A549 (cell line): Measurements from ENCODE around the gene VGLL3. TPM values are rescaled to one million over a fixed set of nuclear protein-coding genes. Genes with fewer than 3 reads are reported as not detected.

Experiments used
- ATAC-seq, 2 experiments: fragments of 200-7000 bp in 1 of 2; fragments of >200 bp in 1 of 2; cut with Nextera tagmentation in 1 of 2; cut with Tn5 transposase in 1 of 2; 3 replicates each; pipeline versions ENCODE4 v1.8.0 to v1.9.1; 2018 to 2020; ENCODE audit warnings: mild to moderate bottlenecking in 1 of 2, moderate library complexity in 1 of 2
- CTCF ChIA-PET: fragments of 300-600 bp; sonication (Branson Sonifier 250); formaldehyde crosslinking; extraction: SDS; loops from one replicate; lab custom pipeline; 2021; ENCODE audit warnings: antibody characterized with exemption, inconsistent platforms; lab: Yijun Ruan, JAX
- POLR2A ChIA-PET: fragments of 350-600 bp; formaldehyde crosslinking; extraction: SDS; loops from one replicate; lab custom pipeline; 2021; ENCODE audit warnings: antibody characterized with exemption, inconsistent platforms; lab: Yijun Ruan, JAX
- DNase-seq, 2 experiments: peaks; one replicate each; pipeline versions ENCODE4 v3.0.0 to v3.0.0-alpha.2; 2011 to 2016; ENCODE audit warnings: low read depth in 1 of 2, low spot score in 1 of 2
- FAIRE-seq: peaks from 2 replicates; lab custom pipeline; 2011; peaks lifted over from hg19 to GRCh38; lab: Jason Lieb, UNC
- H3K27ac ChIP-seq, 2 experiments: fragments of >200 bp; sonication (Bioruptor Twin); formaldehyde crosslinking; 3 replicates each; pipeline ENCODE4 v1.5.1; 2016 to 2017
- H3K4me1 ChIP-seq: fragments of >200 bp; sonication (Bioruptor Twin); formaldehyde crosslinking; 3 replicates; pipeline ENCODE4 v1.6.1; 2016
- H3K4me2 ChIP-seq: fragments of >200 bp; sonication (Bioruptor Twin); formaldehyde crosslinking; 3 replicates; pipeline ENCODE4 v1.6.1; 2016
- H3K4me3 ChIP-seq: fragments of >200 bp; sonication (Bioruptor Twin); formaldehyde crosslinking; 3 replicates; pipeline ENCODE4 v1.5.1; 2016
- H3K9me3 ChIP-seq: fragments of >200 bp; sonication (Bioruptor Twin); formaldehyde crosslinking; 3 replicates; pipeline ENCODE4 v1.6.1; 2016
- CBX2 ChIP-seq: fragments of 200-600 bp; sonication (generic); IDR thresholded peaks from 2 replicates; pipeline ENCODE4 v1.6.1; 2016; ENCODE audit warnings: low read depth, mild to moderate bottlenecking, borderline replicate concordance
- CBX8 ChIP-seq: fragments of 200-600 bp; sonication (generic); IDR thresholded peaks from 2 replicates; pipeline ENCODE4 v1.6.1; 2016
- CHD2 ChIP-seq: fragments of 150-350 bp; IDR thresholded peaks from 2 replicates; pipeline ENCODE4 v1.6.1; 2014; ENCODE audit warnings: low read length; ENCODE audit not compliant: partially characterized antibody
- EHMT2 ChIP-seq: fragments of 200-600 bp; sonication (generic); IDR thresholded peaks from 2 replicates; pipeline ENCODE4 v1.6.1; 2016; ENCODE audit warnings: antibody characterized with exemption, low read depth, mild to moderate bottlenecking, moderate library complexity
- GATA3 ChIP-seq: IDR thresholded peaks from 2 replicates; pipeline ENCODE4 v1.6.1; 2012; ENCODE audit warnings: borderline replicate concordance
- HEYL ChIP-seq: fragments of 250-450 bp; sonication (Bioruptor Pico); IDR thresholded peaks from 2 replicates; pipeline ENCODE4 v1.8.0; 2021; ENCODE audit warnings: mild to moderate bottlenecking, moderate library complexity
- HOXB13 ChIP-seq: fragments of 250-450 bp; sonication (Bioruptor Pico); IDR thresholded peaks from 2 replicates; pipeline ENCODE4 v1.5.0; 2020; ENCODE audit warnings: low read depth, mild to moderate bottlenecking, moderate library complexity
- HOXB5 ChIP-seq: fragments of 250-450 bp; sonication (Bioruptor Pico); IDR thresholded peaks from 2 replicates; pipeline ENCODE4 v1.5.0; 2020; ENCODE audit warnings: mild to moderate bottlenecking, moderate library complexity
- MAFK ChIP-seq: fragments of 450-650 bp; IDR thresholded peaks from 2 replicates; pipeline ENCODE4 v1.6.1; 2014; ENCODE audit not compliant: partially characterized antibody
- NPAS2 ChIP-seq: fragments of 250-450 bp; sonication (Bioruptor Pico); IDR thresholded peaks from 2 replicates; pipeline ENCODE4 v1.8.0; 2022; ENCODE audit warnings: mild to moderate bottlenecking, moderate library complexity, borderline replicate concordance
- RARB ChIP-seq: fragments of 250-450 bp; sonication (Bioruptor Pico); IDR thresholded peaks from 2 replicates; pipeline ENCODE4 v1.8.0; 2021; ENCODE audit warnings: mild to moderate bottlenecking, moderate library complexity
- SREBF2 ChIP-seq: fragments of 450-650 bp; IDR thresholded peaks from 2 replicates; pipeline ENCODE4 v1.6.1; 2014; ENCODE audit warnings: mild to moderate bottlenecking, moderate library complexity
- WGBS: methylation state at CpG from one replicate; pipeline ENCODE4 v1.1.6; 2017; ENCODE audit errors: missing lambda C conversion rate; 5-methylcytosine and 5-hydroxymethylcytosine counted together
- polyA plus RNA-seq, 4 experiments: library from polyadenylated mRNA; depleted of rRNA in 3 of 4; stranded (reverse); fragments of >200 nt; fragmentation: RNase III in 1 of 4; extraction: RNeasy Plus Mini Kit Qiagen cat#74134 plus additional on column Dnase treatment in 1 of 4; gene quantifications; 2 replicates in 3 of 4; 3 replicates in 1 of 4; pipeline ENCODE4 v1.2.3, GENCODE V29; 2011 to 2017
- TF ChIP-seq, protein P1 (sequence below): fragments of 450-650 bp; IDR thresholded peaks from 2 replicates; pipeline ENCODE4 v1.6.1; 2014; ENCODE audit warnings: antibody characterized with exemption
- TF ChIP-seq, protein P2 (sequence below): fragments of >200 bp; sonication (Bioruptor Twin); formaldehyde crosslinking; IDR thresholded peaks from 3 replicates; pipeline ENCODE4 v1.5.1; 2016
- TF ChIP-seq, protein P3 (sequence below): fragments of >200 bp; sonication (Bioruptor Twin); formaldehyde crosslinking; IDR thresholded peaks from 2 replicates; pipeline ENCODE4 v1.6.1; 2016
- TF ChIP-seq, protein P4 (sequence below): fragments of 250-450 bp; sonication (Bioruptor Pico); IDR thresholded peaks from 2 replicates; pipeline ENCODE4 v1.5.0; 2021; ENCODE audit warnings: mild to moderate bottlenecking, moderate library complexity, borderline replicate concordance
- TF ChIP-seq, protein P5 (sequence below): fragments of 200-600 bp; sonication (generic); IDR thresholded peaks from 2 replicates; pipeline ENCODE4 v1.6.1; 2016; ENCODE audit warnings: antibody characterized with exemption, mild to moderate bottlenecking, moderate library complexity
- TF ChIP-seq, protein P6 (sequence below): fragments of 250-450 bp; sonication (Bioruptor Pico); IDR thresholded peaks from 2 replicates; pipeline ENCODE4 v1.5.0; 2020; ENCODE audit warnings: low read depth, mild to moderate bottlenecking, moderate library complexity

The VGLL3 gene
- polyA plus RNA-seq, 2 of the 4 experiments (the other 2 are of a cell fraction) = 4.3 to 13.0 TPM

DNA sequence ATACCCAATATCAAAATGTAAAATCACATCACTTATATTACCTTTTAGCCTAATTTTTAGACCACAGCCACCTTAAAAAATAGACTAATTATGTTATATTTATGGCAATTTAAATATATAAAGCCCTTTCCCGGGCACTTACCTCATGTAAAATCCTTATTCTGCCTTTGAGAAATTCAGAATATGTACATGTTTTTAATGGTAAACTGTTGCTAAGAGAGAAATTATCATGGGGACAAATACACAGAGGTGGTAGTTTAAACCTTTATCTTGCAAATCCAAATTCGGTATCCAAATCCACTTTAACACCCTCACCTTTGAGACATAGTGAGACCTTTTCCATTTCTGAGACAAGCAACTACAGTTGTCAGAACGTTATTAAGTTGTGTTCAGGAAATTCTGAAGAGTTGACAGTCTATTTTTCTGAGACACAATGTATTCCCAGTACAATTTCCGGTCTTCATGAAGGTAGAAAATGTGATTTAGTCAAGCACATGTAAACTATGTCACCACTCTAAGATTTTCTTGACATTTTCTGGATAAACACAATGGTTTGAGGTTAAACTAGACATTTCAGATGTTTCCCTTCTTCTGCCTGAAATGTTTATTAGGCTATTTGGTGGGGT lies 10.6 kb upstream of the VGLL3 start:
- no peak overlapping the region for H3K4me3 ChIP-seq
- CTCF ChIA-PET = no interaction called here
- H3K4me1 ChIP-seq = peaks cover 3% of the 10 kb centered on the region
- no peak for ATAC-seq
- no peaks in the 10 kb centered on the region for H3K9me3 ChIP-seq
- H3K27ac ChIP-seq = no peak overlapping the region; a peak in 1 of 6 replicates
- POLR2A ChIA-PET = no interaction called here
- H3K4me2 ChIP-seq = no peak overlapping the region
- no peak for DNase-seq
- no peak for TF ChIP-seq MAFK
- TF ChIP-seq, protein P1, sequence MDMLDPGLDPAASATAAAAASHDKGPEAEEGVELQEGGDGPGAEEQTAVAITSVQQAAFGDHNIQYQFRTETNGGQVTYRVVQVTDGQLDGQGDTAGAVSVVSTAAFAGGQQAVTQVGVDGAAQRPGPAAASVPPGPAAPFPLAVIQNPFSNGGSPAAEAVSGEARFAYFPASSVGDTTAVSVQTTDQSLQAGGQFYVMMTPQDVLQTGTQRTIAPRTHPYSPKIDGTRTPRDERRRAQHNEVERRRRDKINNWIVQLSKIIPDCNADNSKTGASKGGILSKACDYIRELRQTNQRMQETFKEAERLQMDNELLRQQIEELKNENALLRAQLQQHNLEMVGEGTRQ = no peak
- TF ChIP-seq HOXB5 = no peak
- TF ChIP-seq CHD2 = no peak
- TF ChIP-seq, protein P2, sequence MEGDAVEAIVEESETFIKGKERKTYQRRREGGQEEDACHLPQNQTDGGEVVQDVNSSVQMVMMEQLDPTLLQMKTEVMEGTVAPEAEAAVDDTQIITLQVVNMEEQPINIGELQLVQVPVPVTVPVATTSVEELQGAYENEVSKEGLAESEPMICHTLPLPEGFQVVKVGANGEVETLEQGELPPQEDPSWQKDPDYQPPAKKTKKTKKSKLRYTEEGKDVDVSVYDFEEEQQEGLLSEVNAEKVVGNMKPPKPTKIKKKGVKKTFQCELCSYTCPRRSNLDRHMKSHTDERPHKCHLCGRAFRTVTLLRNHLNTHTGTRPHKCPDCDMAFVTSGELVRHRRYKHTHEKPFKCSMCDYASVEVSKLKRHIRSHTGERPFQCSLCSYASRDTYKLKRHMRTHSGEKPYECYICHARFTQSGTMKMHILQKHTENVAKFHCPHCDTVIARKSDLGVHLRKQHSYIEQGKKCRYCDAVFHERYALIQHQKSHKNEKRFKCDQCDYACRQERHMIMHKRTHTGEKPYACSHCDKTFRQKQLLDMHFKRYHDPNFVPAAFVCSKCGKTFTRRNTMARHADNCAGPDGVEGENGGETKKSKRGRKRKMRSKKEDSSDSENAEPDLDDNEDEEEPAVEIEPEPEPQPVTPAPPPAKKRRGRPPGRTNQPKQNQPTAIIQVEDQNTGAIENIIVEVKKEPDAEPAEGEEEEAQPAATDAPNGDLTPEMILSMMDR = no peak
- TF ChIP-seq HEYL = no peak
- no peak for TF ChIP-seq HOXB13 (CRISPR knock-in tag)
- TF ChIP-seq SREBF2 = no peak
- no peak for TF ChIP-seq NPAS2 (CRISPR knock-in tag)
- TF ChIP-seq, protein P3, sequence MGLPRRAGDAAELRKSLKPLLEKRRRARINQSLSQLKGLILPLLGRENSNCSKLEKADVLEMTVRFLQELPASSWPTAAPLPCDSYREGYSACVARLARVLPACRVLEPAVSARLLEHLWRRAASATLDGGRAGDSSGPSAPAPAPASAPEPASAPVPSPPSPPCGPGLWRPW = no peak
- TF ChIP-seq CBX8 = no peak
- no peak for TF ChIP-seq EHMT2
- TF ChIP-seq CBX2 = no peak
- TF ChIP-seq, protein P4, sequence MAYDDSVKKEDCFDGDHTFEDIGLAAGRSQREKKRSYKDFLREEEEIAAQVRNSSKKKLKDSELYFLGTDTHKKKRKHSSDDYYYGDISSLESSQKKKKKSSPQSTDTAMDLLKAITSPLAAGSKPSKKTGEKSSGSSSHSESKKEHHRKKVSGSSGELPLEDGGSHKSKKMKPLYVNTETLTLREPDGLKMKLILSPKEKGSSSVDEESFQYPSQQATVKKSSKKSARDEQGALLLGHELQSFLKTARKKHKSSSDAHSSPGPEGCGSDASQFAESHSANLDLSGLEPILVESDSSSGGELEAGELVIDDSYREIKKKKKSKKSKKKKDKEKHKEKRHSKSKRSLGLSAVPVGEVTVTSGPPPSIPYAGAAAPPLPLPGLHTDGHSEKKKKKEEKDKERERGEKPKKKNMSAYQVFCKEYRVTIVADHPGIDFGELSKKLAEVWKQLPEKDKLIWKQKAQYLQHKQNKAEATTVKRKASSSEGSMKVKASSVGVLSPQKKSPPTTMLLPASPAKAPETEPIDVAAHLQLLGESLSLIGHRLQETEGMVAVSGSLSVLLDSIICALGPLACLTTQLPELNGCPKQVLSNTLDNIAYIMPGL = no peak
- TF ChIP-seq, protein P5, sequence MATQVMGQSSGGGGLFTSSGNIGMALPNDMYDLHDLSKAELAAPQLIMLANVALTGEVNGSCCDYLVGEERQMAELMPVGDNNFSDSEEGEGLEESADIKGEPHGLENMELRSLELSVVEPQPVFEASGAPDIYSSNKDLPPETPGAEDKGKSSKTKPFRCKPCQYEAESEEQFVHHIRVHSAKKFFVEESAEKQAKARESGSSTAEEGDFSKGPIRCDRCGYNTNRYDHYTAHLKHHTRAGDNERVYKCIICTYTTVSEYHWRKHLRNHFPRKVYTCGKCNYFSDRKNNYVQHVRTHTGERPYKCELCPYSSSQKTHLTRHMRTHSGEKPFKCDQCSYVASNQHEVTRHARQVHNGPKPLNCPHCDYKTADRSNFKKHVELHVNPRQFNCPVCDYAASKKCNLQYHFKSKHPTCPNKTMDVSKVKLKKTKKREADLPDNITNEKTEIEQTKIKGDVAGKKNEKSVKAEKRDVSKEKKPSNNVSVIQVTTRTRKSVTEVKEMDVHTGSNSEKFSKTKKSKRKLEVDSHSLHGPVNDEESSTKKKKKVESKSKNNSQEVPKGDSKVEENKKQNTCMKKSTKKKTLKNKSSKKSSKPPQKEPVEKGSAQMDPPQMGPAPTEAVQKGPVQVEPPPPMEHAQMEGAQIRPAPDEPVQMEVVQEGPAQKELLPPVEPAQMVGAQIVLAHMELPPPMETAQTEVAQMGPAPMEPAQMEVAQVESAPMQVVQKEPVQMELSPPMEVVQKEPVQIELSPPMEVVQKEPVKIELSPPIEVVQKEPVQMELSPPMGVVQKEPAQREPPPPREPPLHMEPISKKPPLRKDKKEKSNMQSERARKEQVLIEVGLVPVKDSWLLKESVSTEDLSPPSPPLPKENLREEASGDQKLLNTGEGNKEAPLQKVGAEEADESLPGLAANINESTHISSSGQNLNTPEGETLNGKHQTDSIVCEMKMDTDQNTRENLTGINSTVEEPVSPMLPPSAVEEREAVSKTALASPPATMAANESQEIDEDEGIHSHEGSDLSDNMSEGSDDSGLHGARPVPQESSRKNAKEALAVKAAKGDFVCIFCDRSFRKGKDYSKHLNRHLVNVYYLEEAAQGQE = no peak
- TF ChIP-seq RARB (CRISPR knock-in tag) = no peak
- no peak for TF ChIP-seq GATA3
- TF ChIP-seq, protein P6, sequence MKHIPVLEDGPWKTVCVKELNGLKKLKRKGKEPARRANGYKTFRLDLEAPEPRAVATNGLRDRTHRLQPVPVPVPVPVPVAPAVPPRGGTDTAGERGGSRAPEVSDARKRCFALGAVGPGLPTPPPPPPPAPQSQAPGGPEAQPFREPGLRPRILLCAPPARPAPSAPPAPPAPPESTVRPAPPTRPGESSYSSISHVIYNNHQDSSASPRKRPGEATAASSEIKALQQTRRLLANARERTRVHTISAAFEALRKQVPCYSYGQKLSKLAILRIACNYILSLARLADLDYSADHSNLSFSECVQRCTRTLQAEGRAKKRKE = no peak
- FAIRE-seq = no peak
- WGBS = 63% methylated on average over 4 of the region's 4 CpGs
